ENCODE data around the gene ART1. TPM values are rescaled to one million over a fixed set of nuclear protein-coding genes. Genes with fewer than 3 reads are reported as not detected.

ART1 gene
- total and polyA plus RNA-seq, 9 donors = 0.15 TPM; not detected in 8

DNA sequence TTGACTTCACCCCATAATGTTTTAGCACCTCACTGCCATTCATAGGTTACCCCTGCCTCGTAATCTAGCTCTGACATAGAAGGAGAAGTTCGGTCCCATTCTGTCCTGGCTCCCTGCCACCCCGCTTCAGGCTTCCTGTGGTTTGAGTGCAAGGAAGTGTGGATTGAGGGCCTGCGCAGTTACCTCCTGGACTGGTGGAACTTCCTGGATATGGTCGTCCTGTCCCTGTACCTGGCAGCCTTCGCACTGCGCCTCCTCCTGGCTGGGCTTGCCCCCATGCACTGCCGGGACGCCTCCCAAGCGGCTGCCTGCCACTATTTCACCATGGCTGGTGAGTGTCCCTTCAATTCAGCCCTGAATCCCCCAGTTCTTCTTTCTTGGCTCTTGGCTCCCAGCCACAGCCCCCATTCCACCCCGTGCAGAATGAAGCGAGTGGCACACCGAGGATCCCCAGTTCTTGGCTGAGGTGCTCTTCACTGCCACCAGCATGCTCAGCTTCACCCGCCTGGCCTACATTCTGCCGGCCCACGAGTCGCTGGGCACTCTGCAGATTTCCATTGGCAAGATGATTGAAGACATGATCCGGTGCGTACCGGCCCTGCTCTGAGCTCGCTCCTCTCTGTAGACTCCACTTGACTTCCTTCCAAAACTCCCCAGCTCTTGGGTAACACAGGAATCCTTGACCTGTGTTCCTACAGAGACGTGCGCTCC is 18.5 kb upstream of the ART1 start:
- Histone ChIP-seq H3K9me3 (no peaks in the 10 kb centered on the region), H3K27ac (no peak overlapping the region), H3K36me3 (no peaks in the 10 kb centered on the region), H3K4me3 (no peak overlapping the region), H3K27me3 (no peaks in the 10 kb centered on the region), H3K4me1 (ENCODE audit: insufficient read depth) (no peaks in the 10 kb centered on the region)
- intact Hi-C loops (cut with DNase I) = no loop called here
- 86 to 92% (median 89%) methylated on average over 23 of the region's 23 CpGs for WGBS, 3 donors
- TF ChIP-seq EP300 (IDR thresholded peaks at IDR 0.05) (no peak), POLR2A (IDR thresholded peaks at IDR 0.05) (no peak)
- DNase-seq = no peak

GRCh38 chr11:3627291-3627690 is 17.6 kb upstream of the ART1 start:
- TF ChIP-seq, protein P1, sequence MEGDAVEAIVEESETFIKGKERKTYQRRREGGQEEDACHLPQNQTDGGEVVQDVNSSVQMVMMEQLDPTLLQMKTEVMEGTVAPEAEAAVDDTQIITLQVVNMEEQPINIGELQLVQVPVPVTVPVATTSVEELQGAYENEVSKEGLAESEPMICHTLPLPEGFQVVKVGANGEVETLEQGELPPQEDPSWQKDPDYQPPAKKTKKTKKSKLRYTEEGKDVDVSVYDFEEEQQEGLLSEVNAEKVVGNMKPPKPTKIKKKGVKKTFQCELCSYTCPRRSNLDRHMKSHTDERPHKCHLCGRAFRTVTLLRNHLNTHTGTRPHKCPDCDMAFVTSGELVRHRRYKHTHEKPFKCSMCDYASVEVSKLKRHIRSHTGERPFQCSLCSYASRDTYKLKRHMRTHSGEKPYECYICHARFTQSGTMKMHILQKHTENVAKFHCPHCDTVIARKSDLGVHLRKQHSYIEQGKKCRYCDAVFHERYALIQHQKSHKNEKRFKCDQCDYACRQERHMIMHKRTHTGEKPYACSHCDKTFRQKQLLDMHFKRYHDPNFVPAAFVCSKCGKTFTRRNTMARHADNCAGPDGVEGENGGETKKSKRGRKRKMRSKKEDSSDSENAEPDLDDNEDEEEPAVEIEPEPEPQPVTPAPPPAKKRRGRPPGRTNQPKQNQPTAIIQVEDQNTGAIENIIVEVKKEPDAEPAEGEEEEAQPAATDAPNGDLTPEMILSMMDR (IDR thresholded peaks at IDR 0.05) = no peak
- no peak for TF ChIP-seq POLR2A (IDR thresholded peaks at IDR 0.05)
- no peak for TF ChIP-seq EP300 (IDR thresholded peaks at IDR 0.05)
- Histone ChIP-seq H3K4me1 (ENCODE audit: insufficient read depth) (no peaks in the 10 kb centered on the region), H3K27me3 (no peaks in the 10 kb centered on the region), H3K36me3 (no peaks in the 10 kb centered on the region), H3K9me3 (no peaks in the 10 kb centered on the region), H3K27ac (no peak overlapping the region), H3K4me3 (no peak overlapping the region)
- intact Hi-C loops (cut with DNase I) = no loop called here
- WGBS, 3 donors = 85 to 96% (median 91%) methylated on average over 1 of the region's 1 CpG
- DNase-seq = no peak

- WGBS, 3 donors = 82 to 88% (median 85%) methylated on average over 4 of the region's 4 CpGs
- no peak for DNase-seq
These were observed 13.6 kb upstream of the ART1 start for GRCh38 chr11:3631331-3631730.

DNA sequence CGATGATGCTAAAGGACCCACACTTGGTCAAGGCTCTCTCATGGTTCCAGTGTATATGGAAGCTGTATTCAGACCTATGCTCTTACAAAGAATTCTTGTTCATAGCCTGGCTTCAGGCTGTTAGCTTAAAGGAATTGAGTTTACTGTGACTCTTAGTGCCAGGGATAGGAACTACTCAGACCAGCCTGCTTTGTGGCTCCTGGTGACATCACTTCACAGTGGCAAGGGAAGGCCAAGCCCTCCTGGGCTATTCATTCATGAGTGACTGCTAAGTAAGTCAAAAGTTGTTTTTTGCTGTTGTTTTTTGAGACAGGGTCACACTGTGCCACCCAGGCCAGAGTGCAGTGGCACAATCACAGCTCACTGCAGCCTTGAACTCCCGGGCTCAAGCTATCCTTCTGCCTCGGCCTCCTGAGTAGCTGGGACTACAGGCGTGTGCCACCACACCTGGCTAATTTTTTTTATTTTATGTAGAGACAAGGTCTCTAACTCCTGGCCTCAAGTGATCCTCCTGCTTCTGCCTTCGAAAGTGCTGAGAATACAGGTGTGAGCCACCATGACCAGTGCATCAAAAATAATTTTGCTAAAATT is 12.8 kb upstream of the ART1 start:
- Histone ChIP-seq H3K9me3 (no peaks in the 10 kb centered on the region), H3K27ac (no peak overlapping the region), H3K4me3 (no peak overlapping the region), H3K27me3 (no peaks in the 10 kb centered on the region), H3K36me3 (no peaks in the 10 kb centered on the region), H3K4me1 (ENCODE audit: insufficient read depth) (no peaks in the 10 kb centered on the region)
- 87 to 91% (median 90%) methylated on average over 5 of the region's 5 CpGs for WGBS, 3 donors
- no peak for DNase-seq
- TF ChIP-seq, protein P1 (IDR thresholded peaks at IDR 0.05) = no peak
- TF ChIP-seq POLR2A (IDR thresholded peaks at IDR 0.05) = no peak
- no peak for TF ChIP-seq EP300 (IDR thresholded peaks at IDR 0.05)
- intact Hi-C loops (cut with DNase I) = no loop called here

More at GRCh38 chr11:3631331-3631730, 13.6 kb upstream of the ART1 start:
- H3K36me3 ChIP-seq = no peaks in the 10 kb centered on the region
- intact Hi-C loops (cut with DNase I) = no loop called here
- H3K4me1 ChIP-seq (ENCODE audit: insufficient read depth) = no peaks in the 10 kb centered on the region
- no peaks in the 10 kb centered on the region for H3K9me3 ChIP-seq
- H3K27me3 ChIP-seq = no peaks in the 10 kb centered on the region
- TF ChIP-seq, protein P1 (IDR thresholded peaks at IDR 0.05) = no peak
- no peak for TF ChIP-seq POLR2A (IDR thresholded peaks at IDR 0.05)
- no peak for TF ChIP-seq EP300 (IDR thresholded peaks at IDR 0.05)
- H3K27ac ChIP-seq = no peak overlapping the region
- H3K4me3 ChIP-seq = no peak overlapping the region

Measured in ovary (tissue), 9 donors.